Measurements from ENCODE around the gene ARRB1.

The ARRB1 gene

DNA sequence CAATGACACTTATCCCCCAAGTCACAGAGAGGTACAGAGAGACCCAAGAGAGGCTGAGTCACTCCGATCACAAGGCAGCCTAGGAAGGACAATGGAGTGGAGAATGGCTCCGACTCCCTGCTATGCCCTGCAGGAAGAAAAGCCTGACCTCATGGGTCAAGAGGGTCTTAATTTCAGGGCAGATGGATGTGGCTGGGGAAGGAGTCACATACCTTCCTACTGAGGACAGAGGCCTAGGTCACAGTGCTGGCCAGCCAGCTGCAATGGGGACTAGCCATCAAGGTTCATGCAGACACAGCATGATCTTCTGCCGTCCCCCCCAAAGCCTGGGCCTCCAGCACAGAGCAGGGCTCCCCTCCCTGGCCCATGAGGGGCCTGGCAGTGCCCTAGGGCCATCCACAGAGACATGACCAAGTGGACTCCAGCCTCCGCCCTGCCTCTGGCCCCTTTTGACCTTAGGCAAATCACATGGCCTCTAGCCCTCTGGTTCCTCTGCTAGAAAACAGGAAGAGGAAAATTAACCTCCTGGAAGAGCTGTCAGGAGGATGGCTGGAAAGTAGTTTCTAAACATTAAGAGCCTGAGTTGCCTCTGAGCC lies 1.8 kb downstream of the ARRB1 start:
- Histone ChIP-seq H3K27me3 (ENCODE audit: low read depth, low read length) (no peaks in the 10 kb centered on the region), H3K4me3 (ENCODE audit: low read depth in 1 of 2, low read length in 2 of 2) (peak overlapping the region; percentile 87 to 90), H3K36me3 (ENCODE audit: control insufficient read depth in 1 of 2, insufficient read depth in 2 of 2, low read length in 2 of 2) (no peaks in the 10 kb centered on the region), H3K27ac (ENCODE audit: low read length) (peak overlapping the region; percentile 92), H3K9me3 (ENCODE audit: control insufficient read depth in 1 of 2, low read length in 2 of 2) (no peaks in the 10 kb centered on the region), H3K4me1 (ENCODE audit: control insufficient read depth in 1 of 2, insufficient read depth in 2 of 2, low read length in 2 of 2) (peaks cover 47 to 66% of the 10 kb centered on the region in 2 donors)

GRCh38 chr11:75347781-75348566 lies 3.5 kb downstream of the ARRB1 start:
- Histone ChIP-seq H3K4me3 (ENCODE audit: low read depth in 1 of 2, low read length in 2 of 2) (peak overlapping the region in 1 of 2 donors; percentile 87), H3K27ac (ENCODE audit: low read length) (peak overlapping the region; percentile 87)

GRCh38 chr11:75346912-75347647 lies 4.4 kb downstream of the ARRB1 start:
- H3K27ac ChIP-seq (ENCODE audit: low read length) = peak overlapping the region; percentile 87
- peak overlapping the region in 1 of 2 donors; percentile 27 for H3K4me3 ChIP-seq (ENCODE audit: low read depth in 1 of 2, low read length in 2 of 2)
- H3K36me3 ChIP-seq (ENCODE audit: control insufficient read depth in 1 of 2, insufficient read depth in 2 of 2, low read length in 2 of 2) = no peaks in the 10 kb centered on the region
- H3K4me1 ChIP-seq (ENCODE audit: control insufficient read depth in 1 of 2, insufficient read depth in 2 of 2, low read length in 2 of 2) = peaks cover 69 to 87% of the 10 kb centered on the region in 2 donors
- H3K9me3 ChIP-seq (ENCODE audit: control insufficient read depth in 1 of 2, low read length in 2 of 2) = no peaks in the 10 kb centered on the region
- no peaks in the 10 kb centered on the region for H3K27me3 ChIP-seq (ENCODE audit: low read depth, low read length)

More at GRCh38 chr11:75347781-75348566, 3.5 kb downstream of the ARRB1 start:
- no peaks in the 10 kb centered on the region for H3K27me3 ChIP-seq (ENCODE audit: low read depth, low read length)
- H3K4me1 ChIP-seq (ENCODE audit: control insufficient read depth in 1 of 2, insufficient read depth in 2 of 2, low read length in 2 of 2) = peaks cover 61 to 83% of the 10 kb centered on the region in 2 donors
- H3K9me3 ChIP-seq (ENCODE audit: control insufficient read depth in 1 of 2, low read length in 2 of 2) = no peaks in the 10 kb centered on the region
- no peaks in the 10 kb centered on the region for H3K36me3 ChIP-seq (ENCODE audit: control insufficient read depth in 1 of 2, insufficient read depth in 2 of 2, low read length in 2 of 2)

- H3K4me3 ChIP-seq (ENCODE audit: low read depth in 1 of 2, low read length in 2 of 2) = no peak overlapping the region
- H3K27me3 ChIP-seq (ENCODE audit: low read depth, low read length) = no peaks in the 10 kb centered on the region
- peaks cover 75 to 92% of the 10 kb centered on the region in 2 donors for H3K4me1 ChIP-seq (ENCODE audit: control insufficient read depth in 1 of 2, insufficient read depth in 2 of 2, low read length in 2 of 2)
- no peaks in the 10 kb centered on the region for H3K9me3 ChIP-seq (ENCODE audit: control insufficient read depth in 1 of 2, low read length in 2 of 2)
- H3K36me3 ChIP-seq (ENCODE audit: control insufficient read depth in 1 of 2, insufficient read depth in 2 of 2, low read length in 2 of 2) = no peaks in the 10 kb centered on the region
- H3K27ac ChIP-seq (ENCODE audit: low read length) = peak overlapping the region; percentile 56
These were observed 5.2 kb downstream of the ARRB1 start for GRCh38 chr11:75346296-75346695.

GRCh38 chr11:75345455-75346160 lies 5.9 kb downstream of the ARRB1 start:
- Histone ChIP-seq H3K27me3 (ENCODE audit: low read depth, low read length) (no peaks in the 10 kb centered on the region), H3K27ac (ENCODE audit: low read length) (peak overlapping the region; percentile 56), H3K4me3 (ENCODE audit: low read depth in 1 of 2, low read length in 2 of 2) (no peak overlapping the region), H3K36me3 (ENCODE audit: control insufficient read depth in 1 of 2, insufficient read depth in 2 of 2, low read length in 2 of 2) (no peaks in the 10 kb centered on the region), H3K4me1 (ENCODE audit: control insufficient read depth in 1 of 2, insufficient read depth in 2 of 2, low read length in 2 of 2) (peaks cover 77 to 99% of the 10 kb centered on the region in 2 donors), H3K9me3 (ENCODE audit: control insufficient read depth in 1 of 2, low read length in 2 of 2) (no peaks in the 10 kb centered on the region)

- Histone ChIP-seq H3K4me3 (ENCODE audit: low read depth in 1 of 2, low read length in 2 of 2) (no peak overlapping the region), H3K4me1 (ENCODE audit: control insufficient read depth in 1 of 2, insufficient read depth in 2 of 2, low read length in 2 of 2) (peaks cover 83 to 100% of the 10 kb centered on the region in 2 donors), H3K27me3 (ENCODE audit: low read depth, low read length) (no peaks in the 10 kb centered on the region), H3K9me3 (ENCODE audit: control insufficient read depth in 1 of 2, low read length in 2 of 2) (no peaks in the 10 kb centered on the region), H3K27ac (ENCODE audit: low read length) (peak overlapping the region; percentile 56), H3K36me3 (ENCODE audit: control insufficient read depth in 1 of 2, insufficient read depth in 2 of 2, low read length in 2 of 2) (no peaks in the 10 kb centered on the region)
These were observed 6.6 kb downstream of the ARRB1 start for GRCh38 chr11:75344761-75345454.

DNA sequence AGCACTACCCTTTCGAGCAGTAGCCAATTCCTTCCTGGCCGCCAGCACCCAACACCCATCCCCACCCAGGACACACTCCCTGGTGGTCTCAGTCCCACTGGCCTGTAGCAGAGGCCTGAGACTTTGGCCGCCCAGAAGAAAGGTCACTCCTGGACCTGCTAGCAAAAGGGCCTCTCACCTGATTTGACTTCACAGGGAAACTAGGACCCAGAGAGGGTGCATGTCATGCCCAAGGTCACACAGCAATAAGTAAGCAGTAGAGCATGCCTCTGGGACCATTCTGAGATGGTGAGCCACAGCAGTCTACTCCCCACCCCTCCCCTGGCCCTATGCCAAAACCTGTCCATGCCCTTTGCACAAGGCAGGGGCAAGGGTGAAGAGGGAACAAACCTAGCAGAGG lies 7.3 kb downstream of the ARRB1 start:
- H3K4me3 ChIP-seq (ENCODE audit: low read depth in 1 of 2, low read length in 2 of 2) = no peak overlapping the region
- peaks cover 83 to 100% of the 10 kb centered on the region in 2 donors for H3K4me1 ChIP-seq (ENCODE audit: control insufficient read depth in 1 of 2, insufficient read depth in 2 of 2, low read length in 2 of 2)
- no peaks in the 10 kb centered on the region for H3K27me3 ChIP-seq (ENCODE audit: low read depth, low read length)
- no peaks in the 10 kb centered on the region for H3K36me3 ChIP-seq (ENCODE audit: control insufficient read depth in 1 of 2, insufficient read depth in 2 of 2, low read length in 2 of 2)
- H3K27ac ChIP-seq (ENCODE audit: low read length) = peak overlapping the region; percentile 33
- no peaks in the 10 kb centered on the region for H3K9me3 ChIP-seq (ENCODE audit: control insufficient read depth in 1 of 2, low read length in 2 of 2)

DNA sequence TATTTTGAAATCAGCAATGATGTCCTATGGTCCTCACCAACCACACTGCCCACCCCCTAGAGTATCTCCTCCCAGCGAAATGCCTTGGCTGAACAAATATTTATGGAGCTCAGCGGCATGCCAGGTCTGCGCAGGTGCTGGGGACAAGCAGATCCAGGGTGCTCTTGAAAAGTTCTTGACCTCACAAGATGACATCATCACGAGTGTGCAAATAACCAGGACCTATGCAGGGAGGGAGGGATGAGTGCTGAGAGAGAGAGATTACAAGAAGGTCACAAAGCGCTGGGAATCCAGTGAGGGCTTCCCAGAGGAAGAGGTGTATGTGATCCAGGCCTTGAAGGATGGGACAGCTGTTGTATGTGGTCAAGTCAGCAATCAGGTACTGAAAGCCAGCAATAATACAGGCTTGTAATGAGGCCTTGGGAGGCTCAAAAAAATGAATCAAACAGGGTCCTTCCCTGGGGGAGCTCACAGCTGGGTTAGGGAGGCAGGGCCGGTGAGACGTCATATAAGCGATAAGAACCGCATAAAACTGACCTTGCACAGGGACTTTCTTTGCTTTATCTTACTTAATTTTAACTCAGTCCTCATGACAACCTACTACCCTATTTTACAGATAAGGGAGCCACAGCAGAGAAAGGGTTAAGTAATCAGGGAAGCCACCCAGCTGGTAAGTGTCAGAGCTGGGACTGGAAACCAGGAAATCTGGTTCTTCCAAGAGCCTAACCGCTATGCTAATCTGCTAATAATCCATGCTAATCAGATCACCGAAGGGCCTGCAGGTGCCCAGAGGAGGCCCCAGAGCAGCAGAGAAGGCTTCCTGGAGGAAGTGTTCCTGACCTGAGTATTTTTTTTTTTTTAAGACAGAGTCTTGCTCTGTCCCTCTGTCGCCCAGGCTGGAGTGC lies 8.2 kb downstream of the ARRB1 start:
- H3K9me3 ChIP-seq (ENCODE audit: control insufficient read depth in 1 of 2, low read length in 2 of 2) = no peaks in the 10 kb centered on the region
- H3K27ac ChIP-seq (ENCODE audit: low read length) = peak overlapping the region; percentile 73
- no peak overlapping the region for H3K4me3 ChIP-seq (ENCODE audit: low read depth in 1 of 2, low read length in 2 of 2)
- no peaks in the 10 kb centered on the region for H3K27me3 ChIP-seq (ENCODE audit: low read depth, low read length)
- H3K36me3 ChIP-seq (ENCODE audit: control insufficient read depth in 1 of 2, insufficient read depth in 2 of 2, low read length in 2 of 2) = no peaks in the 10 kb centered on the region
- H3K4me1 ChIP-seq (ENCODE audit: control insufficient read depth in 1 of 2, insufficient read depth in 2 of 2, low read length in 2 of 2) = peaks cover 84 to 98% of the 10 kb centered on the region in 2 donors

DNA sequence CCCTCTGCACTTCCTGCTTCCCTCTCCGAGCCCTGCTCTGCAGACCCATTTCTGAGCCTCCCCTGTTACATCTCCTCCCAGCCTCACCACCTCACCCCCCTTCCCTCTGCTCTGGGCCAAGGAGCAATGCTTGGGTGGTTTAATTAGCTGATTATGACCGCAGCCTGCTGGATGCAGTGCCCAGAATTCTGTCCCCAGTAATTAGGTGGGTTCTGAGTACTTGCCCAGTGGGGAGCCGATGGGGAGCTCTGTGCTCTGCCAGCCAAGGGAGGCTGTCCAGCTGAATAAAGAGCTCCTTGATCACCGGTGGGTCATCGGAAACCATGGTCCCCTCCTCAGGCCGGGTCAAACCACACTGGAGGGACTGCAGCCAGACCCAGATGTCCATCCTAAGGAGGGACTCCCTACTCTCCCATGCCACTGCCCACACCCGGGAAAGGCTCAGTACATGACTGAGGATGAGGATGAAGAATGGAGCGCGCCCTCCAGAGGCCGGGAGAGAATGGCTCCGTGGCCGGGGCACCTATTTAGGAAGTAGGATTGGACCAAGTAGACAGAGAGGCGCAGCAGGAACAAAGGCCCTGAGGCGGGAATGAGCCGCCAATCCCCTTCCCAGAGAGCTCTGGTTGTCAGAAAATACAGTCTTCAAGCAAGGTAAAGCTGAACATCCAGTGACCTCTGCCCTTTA lies 9.1 kb downstream of the ARRB1 start:
- Histone ChIP-seq H3K27ac (ENCODE audit: low read length) (peak overlapping the region; percentile 83), H3K4me3 (ENCODE audit: low read depth in 1 of 2, low read length in 2 of 2) (no peak overlapping the region)

More for the DNA sequence above, 9.1 kb downstream of the ARRB1 start:
- H3K27me3 ChIP-seq (ENCODE audit: low read depth, low read length) = no peaks in the 10 kb centered on the region
- peaks cover 82 to 98% of the 10 kb centered on the region in 2 donors for H3K4me1 ChIP-seq (ENCODE audit: control insufficient read depth in 1 of 2, insufficient read depth in 2 of 2, low read length in 2 of 2)
- H3K9me3 ChIP-seq (ENCODE audit: control insufficient read depth in 1 of 2, low read length in 2 of 2) = no peaks in the 10 kb centered on the region
- no peaks in the 10 kb centered on the region for H3K36me3 ChIP-seq (ENCODE audit: control insufficient read depth in 1 of 2, insufficient read depth in 2 of 2, low read length in 2 of 2)
